GM19328 (cell line): ENCODE results near the gene CKM.
"Not testable (repeated sequence)": the region's sequence is repeated elsewhere in the genome, so short reads cannot be mapped to it uniquely, and the experiment has no call there.

Experiments
- ATAC-seq: cut with Tn5 transposase; IDR thresholded peaks from one replicate; pipeline ENCODE4 v1.9.1; 2021; ENCODE audit warnings: mild to moderate bottlenecking, moderate library complexity; ENCODE audit not compliant: unreplicated experiment

CKM gene

DNA sequence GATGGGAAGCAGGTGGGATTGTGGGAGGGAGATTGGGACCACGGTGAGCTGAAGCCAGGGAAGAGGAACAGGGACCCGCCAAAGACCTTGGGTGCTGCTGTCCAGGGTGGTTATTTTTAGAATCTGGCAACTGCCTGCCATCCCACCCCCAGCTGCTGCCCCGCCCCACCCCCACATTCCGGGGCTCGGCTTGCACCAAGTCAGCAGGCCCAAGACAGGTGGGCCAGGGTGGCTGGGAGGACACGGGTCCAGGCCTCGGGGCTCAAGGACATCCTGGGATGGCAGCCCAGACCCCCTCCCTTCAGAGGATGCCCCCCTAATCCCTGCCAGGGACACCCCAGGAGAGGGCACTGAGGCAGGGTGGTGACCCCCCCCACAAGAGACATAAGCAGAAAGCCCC is 827 bp downstream of the CKM start:
- ATAC-seq: no peak

DNA sequence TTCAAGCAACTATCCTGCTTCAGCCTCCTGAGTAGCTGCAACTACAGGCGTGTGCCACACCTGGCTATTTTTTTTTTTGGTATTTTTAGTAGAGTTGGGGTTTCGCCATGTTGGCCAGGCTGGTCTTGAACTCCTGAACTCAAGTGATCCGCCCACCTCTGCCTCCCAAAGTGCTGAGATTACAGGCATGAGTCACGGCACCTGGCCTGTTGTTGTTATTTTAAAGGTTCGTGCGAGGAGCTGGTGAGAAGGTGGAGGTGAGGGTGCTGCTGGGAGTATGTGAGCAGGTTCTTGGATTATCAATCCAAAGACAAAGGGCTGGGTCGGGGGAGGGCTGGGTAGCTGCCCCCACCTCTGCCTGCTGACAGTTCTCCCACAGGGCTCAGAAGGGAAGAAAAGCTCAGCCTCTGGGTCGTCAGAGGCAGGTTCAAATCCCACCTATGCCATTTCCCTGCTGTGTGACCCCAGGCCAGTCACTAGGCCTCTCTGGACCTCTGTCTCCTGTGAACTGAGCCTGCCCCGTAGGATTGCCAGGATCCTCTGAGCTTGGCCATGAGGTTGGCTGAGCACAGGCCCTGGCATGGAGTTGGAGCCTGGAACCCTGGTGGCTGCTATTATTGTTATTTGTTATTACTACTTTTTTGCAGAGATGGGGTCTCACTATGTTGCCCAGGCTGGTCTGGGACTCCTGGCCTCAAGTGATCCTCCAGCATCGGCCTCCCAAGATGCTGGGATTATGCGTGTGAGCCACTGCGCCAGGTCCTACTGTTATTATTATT is 1.5 kb downstream of the CKM start:
- ATAC-seq: no peak

DNA sequence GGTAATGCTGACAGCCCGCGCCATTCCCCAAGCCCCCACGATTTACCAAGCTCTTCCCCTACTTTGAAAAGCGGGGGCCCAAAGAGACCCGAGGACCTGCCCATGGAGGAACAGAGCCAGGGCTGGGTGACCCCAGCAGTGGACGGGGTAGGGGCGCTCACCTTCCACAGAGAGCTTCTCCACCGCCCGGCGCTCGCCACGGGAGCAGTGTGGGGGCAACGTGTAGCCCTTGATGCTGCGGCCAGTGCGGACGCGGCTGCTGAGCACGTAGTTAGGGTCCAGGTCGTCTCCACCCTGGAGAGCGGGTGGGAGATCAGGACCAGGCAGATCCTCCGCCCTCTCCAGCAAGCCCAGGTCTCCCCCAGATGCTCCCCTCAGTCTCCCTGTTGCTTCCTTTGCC is 7.4 kb downstream of the CKM start:
- no peak for ATAC-seq

DNA sequence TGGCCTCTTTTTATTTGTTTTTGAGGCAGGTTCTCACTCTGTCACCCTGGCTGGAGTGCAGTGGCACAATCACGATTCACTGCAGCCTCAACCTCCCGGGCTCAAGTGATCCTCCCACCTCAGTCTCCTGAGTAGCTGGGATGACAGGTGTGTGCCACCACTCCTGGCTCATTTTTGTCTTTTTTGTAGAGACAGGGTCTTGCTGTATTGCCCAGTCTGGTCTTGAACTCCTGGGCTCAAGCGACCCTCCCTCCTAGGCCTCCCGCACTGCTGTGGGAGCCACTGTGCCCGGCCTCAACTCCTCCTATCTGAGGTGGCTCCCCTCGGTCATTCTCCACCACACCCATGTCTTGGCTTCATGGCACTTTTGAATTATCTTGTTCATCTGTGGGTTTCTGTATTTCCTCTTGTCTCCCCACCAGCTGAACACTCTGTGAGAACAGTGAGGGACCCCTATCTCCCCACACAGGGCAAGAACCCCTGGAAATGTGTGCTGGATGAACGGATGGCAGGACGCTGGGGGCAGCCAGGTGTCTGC is 7.9 kb downstream of the CKM start:
- ATAC-seq: no peak

DNA sequence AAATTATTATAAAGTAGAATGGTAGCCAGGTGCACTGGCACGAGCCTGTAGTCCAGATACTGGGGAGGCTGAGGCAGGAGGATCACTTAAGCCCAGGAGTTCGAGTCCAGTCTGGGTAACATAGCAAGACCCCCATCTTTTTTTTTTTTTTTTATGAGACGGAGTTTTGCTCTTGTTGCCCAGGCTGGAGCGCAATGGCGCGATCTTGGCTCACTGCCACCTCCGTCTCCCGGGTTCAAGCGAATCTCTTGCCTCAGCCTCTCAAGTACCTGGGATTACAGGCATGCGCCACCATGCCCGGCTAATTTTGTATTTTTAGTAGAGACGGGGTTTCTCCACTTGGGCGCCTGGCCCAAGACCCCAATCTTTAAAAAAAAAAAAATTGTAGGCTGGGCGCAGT is 10.4 kb downstream of the CKM start:
- not testable (repeated sequence) for ATAC-seq

DNA sequence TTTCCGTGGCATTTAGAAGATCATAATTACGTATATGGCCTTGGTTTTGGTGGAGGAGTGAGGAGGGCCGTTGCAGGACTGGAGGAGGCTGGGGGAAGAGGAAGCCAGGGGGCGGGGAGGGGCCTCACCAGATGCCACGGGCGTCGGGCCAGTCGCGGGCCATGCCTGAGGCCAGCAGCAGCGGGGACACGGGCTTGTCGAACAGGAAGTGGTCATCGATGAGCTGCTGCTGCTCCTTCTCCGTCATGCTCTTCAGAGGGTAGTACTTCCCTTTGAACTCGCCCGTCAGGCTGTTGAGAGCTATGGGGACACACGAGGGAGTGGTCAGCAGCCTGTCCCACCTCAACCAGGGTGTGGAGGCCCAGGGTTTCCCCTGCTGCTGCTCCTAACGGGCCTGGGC is 11.1 kb downstream of the CKM start:
- ATAC-seq: no peak

DNA sequence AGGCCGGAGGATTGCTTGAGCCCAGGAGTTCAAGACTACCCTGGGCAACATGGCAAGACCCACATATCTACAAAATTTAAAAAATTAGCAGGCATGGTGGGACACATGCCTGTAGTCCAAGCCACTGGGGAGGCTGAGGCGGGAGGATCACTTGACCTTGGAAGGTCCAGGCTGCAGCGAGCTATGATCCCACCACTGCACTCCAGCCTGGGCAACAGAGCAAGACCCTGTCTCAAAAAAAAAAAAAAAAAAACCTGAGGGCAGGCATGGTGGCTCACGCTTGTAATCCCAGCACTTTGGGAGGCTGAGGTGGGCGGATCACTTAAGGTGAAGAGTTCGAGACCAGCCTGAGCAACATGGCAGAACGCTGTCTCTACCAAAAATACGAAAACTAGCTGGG is 13.4 kb downstream of the CKM start:
- ATAC-seq: not testable (repeated sequence)

DNA sequence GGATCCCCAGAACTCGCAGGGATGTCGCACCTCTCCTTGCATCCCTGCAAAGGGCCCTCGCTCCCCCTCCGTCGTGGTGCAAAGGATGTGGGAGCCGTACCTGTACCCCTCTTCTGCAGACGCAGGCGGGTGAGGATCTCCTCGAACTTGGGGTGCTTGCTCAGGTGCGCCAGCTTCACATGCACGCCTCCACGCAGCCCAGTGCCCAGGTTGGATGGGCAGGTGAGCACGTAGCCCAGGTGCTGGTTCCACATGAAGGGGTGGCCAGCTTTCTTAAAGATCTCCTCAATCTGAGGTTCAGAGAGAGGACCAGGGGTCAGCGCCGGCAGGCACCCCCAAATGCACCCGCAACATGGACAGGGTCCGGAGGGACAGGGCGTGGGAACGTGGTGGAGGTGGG is 15.3 kb downstream of the CKM start:
- ATAC-seq: no peak

DNA sequence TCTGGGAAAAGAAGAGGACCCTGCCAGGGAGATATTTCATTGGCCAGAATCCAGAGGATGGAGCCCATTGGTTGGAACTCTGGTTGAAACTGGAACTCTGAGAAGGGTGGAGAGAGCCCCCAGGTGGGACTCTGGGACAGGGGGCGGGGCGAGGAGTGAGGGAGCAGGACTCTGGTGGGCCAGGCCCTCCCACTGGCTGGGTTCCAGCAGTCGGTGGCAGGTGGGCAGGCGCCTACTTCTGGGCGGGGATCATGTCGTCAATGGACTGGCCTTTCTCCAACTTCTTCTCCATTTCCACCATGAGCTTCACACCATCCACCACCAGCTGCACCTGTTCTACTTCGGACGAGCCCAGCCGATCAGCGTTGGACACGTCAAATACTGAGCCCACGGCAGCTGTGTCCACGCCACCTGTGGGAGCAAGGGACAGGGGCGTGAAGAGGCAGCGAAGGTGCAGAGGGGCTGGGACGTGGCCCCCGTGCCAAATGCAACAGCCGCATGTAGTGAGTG is 16.1 kb downstream of the CKM start:
- ATAC-seq: no peak

DNA sequence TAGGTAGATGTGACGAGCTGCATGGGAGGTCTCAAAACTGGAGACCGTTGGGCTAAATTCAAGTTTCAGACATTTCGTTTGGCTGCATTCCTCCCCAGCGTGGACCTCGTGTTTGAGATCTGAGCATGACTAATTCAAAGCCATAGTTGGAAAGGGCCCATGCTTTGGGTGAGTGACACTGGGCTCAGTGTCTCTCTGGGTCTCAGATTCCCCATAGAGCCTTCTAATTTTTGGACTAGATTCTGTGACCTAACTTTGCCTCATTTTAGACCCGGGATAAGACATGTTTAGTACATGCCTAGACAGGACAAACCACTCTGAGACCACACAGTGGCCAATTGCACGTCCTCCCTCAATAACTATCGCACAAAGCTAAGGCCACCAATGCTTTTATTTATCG is 16.6 kb downstream of the CKM start:
- no peak for ATAC-seq

DNA sequence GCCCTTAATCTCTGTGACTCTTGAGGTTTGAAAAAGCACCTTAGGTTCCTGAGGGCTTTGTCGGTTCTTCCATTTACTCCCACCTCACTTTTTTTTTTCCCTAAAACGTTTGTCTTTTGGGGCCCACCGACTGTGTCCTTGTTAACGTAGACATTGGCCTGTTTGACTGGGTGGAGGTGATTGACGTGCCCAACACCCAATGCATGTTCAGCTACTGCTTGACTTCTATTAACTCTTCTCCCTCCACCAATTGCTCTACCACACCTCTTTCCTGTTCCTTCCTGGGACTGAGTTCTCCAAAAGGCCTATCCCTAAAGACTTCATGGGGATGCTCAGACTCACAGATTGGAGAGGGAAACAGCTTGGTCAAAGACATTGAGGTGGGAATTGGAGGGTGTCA is 17.3 kb downstream of the CKM start:
- no peak for ATAC-seq

DNA sequence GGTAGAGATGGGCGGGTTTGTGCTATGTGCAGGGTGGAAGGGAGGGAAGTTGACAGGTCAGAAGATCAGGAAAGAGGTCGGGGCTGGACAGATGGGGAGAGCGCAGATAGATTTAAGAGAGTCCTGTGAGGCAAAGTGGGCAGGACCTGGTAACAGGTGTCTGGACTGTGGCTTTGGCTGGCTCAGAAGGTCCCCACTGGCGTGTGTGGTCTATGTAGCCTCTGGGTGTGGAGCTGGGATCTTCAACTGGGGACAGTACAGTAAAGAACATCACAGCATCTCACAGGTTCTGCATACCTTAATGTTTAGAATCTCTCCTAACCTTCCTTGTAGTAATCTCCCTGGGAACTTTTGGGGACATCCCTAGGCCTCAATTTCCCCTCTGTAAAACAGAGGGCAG is 17.7 kb downstream of the CKM start:
- no peak for ATAC-seq

DNA sequence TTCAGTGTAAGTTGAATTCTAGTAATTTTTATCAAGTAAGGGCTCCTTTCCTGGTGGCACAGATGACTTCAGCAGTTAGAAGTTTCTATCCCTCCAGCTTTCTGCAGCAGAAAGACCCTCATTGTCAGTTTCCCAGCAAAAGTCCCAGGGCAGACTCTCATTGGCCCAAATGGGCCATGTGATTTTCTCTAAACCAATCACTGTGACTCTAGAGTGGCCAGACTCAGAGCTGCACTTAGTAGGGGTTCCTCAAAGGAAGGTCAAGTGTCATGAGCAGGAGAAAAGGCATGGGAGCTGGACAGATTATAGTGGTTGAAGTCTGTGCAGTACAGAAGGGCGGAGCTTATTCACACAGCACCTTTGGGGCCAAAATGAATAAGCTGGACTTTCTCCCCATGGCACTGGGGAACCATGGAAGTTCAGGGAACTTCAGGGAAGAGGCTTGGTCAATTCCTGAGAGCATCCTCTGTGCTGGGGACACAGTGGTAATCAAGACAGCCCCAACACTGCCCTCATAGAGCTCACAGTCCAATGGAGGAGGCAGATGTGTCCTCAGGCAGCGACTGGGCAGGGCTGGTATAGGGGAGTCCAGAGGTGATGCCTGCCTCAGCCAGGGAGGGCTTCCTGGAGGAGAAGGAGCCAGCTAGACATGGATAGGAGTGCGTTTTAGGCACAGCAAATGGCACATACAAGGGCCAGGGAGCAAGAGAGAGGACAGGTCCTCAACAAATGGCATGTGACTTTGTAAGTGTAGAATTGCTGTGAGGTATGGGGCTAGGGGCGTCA is 18.3 kb downstream of the CKM start:
- no peak for ATAC-seq

DNA sequence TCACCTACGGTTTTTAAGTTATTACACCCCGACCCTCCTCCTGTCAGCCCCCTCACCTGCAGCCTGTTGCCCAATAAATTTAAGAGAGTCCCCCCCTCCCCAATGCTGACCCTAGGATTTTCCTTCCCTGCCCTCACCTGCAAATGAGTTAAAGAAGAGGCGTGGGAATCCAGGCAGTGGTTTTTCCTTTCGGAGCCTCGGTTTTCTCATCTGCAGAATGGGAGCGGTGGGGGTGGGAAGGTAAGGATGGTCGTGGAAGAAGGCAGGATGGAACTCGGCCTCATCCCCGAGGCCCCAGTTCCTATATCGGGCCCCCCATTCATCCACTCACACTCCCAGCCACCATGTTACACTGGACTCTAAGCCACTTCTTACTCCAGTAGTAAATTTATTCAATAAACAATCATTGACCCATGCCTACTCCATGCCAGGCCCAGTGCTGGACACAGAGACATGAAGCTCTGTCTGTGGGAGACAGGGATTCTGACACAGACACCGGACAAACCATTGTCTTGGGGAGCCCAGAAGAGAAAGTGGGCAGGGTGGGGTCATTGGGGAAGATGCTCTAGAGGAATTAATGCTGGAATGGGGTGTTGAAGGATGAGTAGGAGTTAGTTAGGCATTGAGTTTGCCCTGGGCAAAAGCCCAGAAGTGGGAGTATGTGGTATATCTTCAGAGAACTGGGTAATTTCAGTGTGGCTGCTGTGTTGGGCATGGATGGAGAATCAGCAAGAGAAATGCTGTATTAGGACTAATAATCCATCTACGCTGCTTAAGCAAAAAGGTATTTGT is 19.2 kb downstream of the CKM start:
- ATAC-seq: no peak

DNA sequence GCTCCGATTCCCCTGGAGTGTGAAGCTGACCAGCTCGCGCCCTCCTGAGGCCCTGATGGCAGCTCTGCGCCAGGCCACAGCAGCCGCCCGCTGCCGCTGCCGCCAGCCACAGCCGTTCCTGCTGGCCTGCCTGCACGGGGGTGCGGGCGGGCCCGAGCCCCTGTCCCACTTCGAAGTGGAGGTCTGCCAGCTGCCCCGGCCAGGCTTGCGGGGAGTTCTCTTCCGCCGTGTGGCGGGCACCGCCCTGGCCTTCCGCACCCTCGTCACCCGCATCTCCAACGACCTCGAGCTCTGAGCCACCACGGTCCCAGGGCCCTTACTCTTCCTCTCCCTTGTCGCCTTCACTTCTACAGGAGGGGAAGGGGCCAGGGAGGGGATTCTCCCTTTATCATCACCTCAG is 20.3 kb downstream of the CKM start:
- ATAC-seq: no peak

DNA sequence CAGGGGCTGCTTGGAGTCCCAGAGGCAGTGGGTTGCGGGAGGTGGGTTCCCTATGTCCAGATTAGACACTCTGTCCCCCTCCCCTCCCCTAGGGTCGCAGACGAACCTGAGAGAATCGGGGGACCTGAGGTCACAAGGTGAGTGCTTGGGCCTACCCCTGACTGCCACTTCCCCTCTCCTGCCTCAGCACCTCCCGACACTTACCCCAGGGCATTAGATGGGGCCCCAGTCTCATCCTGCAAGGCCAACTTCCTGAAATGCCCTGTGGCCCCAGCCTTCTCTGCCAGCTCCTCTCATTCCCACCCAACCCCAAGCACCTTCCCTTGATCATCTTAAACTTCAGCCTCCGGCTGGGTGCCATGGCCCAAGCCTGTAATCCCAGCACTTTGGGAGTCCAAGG is 23.0 kb downstream of the CKM start:
- no peak for ATAC-seq

DNA sequence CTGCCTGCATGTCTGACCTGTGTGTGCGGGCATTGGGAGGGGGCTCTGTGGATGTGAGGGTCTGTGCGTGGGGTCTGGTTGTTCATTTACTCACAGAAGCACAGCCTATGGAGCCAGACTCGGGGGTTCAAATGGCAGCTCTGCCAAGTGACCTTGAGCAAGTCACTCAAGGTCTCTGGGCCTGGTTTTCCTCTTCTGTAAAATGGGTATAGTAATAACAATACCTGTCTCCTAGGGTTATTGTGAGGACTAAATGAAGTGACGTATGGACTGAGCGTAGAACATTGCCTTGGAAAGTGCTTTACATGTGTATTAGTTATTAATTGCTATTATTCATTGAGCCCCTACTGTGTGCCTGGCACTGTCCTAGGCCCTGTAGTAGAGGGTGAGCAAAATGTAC is 24.4 kb downstream of the CKM start:
- ATAC-seq: no peak

DNA sequence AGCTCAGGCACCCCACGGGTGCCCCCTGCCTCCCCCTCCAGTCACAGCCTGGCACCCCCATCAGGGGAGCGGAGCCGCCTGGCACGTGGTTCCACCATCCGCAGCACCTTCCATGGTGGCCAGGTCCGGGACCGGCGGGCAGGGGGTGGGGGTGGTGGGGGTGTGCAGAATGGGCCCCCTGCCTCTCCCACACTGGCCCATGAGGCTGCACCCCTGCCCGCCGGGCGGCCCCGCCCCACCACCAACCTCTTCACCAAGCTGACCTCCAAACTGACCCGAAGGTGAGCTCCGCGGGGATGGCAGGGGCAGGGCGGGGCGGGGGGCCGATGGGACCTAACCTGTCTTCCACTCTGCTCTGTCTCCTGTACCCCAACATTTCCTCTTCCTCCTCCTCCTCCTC is 25.0 kb downstream of the CKM start:
- ATAC-seq: no peak

DNA sequence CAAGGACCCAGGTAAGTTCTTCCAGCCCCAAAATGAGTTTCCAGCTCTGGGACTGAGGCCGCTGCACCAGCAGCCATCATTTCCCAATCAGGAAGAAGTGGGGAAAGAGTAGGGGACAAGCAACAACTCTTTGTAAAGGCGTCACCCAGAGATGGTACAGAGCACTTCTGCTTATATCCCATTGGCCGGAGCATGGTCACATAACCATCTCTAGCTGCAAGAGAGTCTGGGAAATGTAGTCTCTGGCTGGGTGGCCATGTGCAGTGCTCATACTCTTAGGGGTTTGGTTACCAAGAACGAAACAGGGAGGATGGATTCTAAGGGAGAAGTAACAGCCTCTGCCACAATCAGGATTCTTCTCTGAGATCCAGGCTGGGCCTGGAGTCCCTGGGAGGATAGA is 26.3 kb downstream of the CKM start:
- ATAC-seq: no peak

DNA sequence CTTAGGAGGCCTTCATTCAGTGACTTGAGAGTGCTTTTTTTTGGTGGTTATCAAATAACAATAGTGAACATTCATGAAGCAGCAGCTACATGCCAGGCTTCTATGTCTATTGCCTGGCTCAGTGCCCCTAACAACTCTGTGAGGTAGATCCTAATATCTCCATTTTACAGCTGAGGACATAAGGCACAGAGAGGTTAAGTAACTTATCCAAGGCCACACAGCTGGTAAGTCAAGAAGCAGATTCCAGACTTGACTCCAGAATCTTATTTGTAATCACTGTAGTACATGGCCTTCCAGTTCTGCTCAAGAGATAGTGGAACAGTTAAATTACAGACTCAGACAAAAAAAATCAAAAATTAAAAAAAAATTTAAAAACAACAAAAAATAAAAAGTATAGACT is 26.8 kb downstream of the CKM start:
- no peak for ATAC-seq

DNA sequence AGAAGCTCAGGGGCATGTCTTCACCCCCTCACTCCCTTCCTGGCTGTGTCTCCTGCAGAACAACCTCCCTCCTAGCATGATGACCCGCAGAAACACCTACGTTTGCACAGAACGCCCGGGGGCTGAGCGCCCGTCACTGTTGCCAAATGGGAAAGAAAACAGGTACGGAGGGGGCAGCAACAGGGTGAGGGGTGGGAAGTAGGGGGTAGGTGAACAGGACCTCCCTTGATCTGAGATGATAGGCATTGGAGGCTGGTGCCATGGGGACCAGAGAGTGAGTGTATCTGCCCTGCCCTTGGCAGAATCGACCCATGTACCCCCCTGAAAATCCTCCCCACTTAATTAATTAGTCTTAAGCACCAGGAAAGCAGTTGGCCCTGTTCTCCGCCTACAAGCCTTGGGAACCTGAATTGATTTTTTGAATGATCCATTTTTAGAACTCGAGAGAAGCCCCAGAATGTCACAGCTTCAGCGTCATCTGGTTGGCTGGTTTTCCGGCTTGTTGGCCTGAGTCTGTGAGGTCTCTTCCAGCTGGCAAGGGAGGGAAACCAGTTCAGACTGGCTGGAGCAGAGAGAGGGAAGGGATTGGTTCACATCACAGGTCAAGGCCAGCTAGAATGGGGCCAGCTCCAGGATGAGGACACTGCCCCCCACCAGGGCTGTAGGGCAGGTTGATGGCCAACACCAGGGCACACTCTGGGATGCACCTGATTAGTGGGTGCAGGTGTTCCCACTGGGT is 28.2 kb downstream of the CKM start:
- ATAC-seq: no peak
